Stimulated activated CD4-positive, alpha-beta T cell treated with anti-CD3 and anti-CD28 coated beads, TNF-alpha, amount 100 ng/mL, for 24 hours (primary cell): ENCODE results near the gene KCNMA1.

Source experiments
- DNase-seq, 3 experiments: peaks; one replicate each; pipeline ENCODE4 v3.0.0-alpha.2; 2020; ENCODE audit warnings: low read depth in 3 of 3

Gene KCNMA1

GRCh38 chr10:77117501-77117900 lies 520.1 kb downstream of the KCNMA1 start:
- no peak for DNase-seq

- no peak for DNase-seq
These were observed 520.7 kb downstream of the KCNMA1 start for GRCh38 chr10:77116904-77117303.

- DNase-seq: no peak
These were observed 523.3 kb downstream of the KCNMA1 start for GRCh38 chr10:77114181-77114821.

GRCh38 chr10:77111611-77112550 lies 525.7 kb downstream of the KCNMA1 start:
- no peak for DNase-seq

GRCh38 chr10:77110757-77111156 lies 526.9 kb downstream of the KCNMA1 start:
- DNase-seq: no peak

- DNase-seq: no peak
These were observed 528.1 kb downstream of the KCNMA1 start for GRCh38 chr10:77109351-77109994.

GRCh38 chr10:77106676-77107075 lies 530.9 kb downstream of the KCNMA1 start:
- no peak for DNase-seq

GRCh38 chr10:77105761-77106221 lies 531.8 kb downstream of the KCNMA1 start:
- DNase-seq: no peak

GRCh38 chr10:77104459-77104980 lies 533.1 kb downstream of the KCNMA1 start:
- DNase-seq: no peak

- DNase-seq: no peak
These were observed 534.4 kb downstream of the KCNMA1 start for GRCh38 chr10:77103213-77103612.

- DNase-seq: no peak
These were observed 536.3 kb downstream of the KCNMA1 start for GRCh38 chr10:77101341-77101740.

GRCh38 chr10:77099136-77099535 lies 538.5 kb downstream of the KCNMA1 start:
- no peak for DNase-seq

- no peak for DNase-seq
These were observed 540.0 kb downstream of the KCNMA1 start for GRCh38 chr10:77097625-77098024.

GRCh38 chr10:77093126-77093525 lies 544.5 kb downstream of the KCNMA1 start:
- no peak for DNase-seq

- no peak for DNase-seq
These were observed 545.9 kb downstream of the KCNMA1 start for GRCh38 chr10:77091597-77092165.

- DNase-seq: no peak
These were observed 546.9 kb downstream of the KCNMA1 start for GRCh38 chr10:77090381-77091356.

- no peak for DNase-seq
These were observed 550.2 kb downstream of the KCNMA1 start for GRCh38 chr10:77087366-77087765.

GRCh38 chr10:77086081-77086480 lies 551.5 kb downstream of the KCNMA1 start:
- DNase-seq: no peak

- DNase-seq: no peak
These were observed 552.3 kb downstream of the KCNMA1 start for GRCh38 chr10:77085344-77085743.

- DNase-seq: no peak
These were observed 553.0 kb downstream of the KCNMA1 start for GRCh38 chr10:77084431-77085144.
